IMR-90 (cell line): ENCODE data around the gene ABCA8. TPM values are rescaled to one million over a fixed set of nuclear protein-coding genes. Genes with fewer than 3 reads are reported as not detected.
A peak's percentile ranks its signal among the peaks of the same experiment; 100 is the strongest.
"Not testable (repeated sequence)": the region's sequence is repeated elsewhere in the genome, so short reads cannot be mapped to it uniquely, and the experiment has no call there.

Experiments used
- ATAC-seq: fragments of 200-7000 bp; cut with Tn5 transposase; 2 replicates; pipeline ENCODE4 v1.9.1; 2020; ENCODE audit warnings: low read depth, mild to moderate bottlenecking, moderate library complexity
- Bru-seq: library from RNA; stranded (reverse); fragments of 400-500 nt; gene quantifications from one replicate; lab custom pipeline; 2021; lab: Mats Ljungman, UMichigan
- BruChase-seq, 2 experiments: library from RNA; stranded (reverse); fragments of 400-500 nt; gene quantifications; one replicate each; lab custom pipeline; 2021; lab: Mats Ljungman, UMichigan
- BruUV-seq: library from RNA; stranded (reverse); fragments of 400-500 nt; replicated peaks from 2 replicates; lab custom pipeline; 2021; lab: Mats Ljungman, UMichigan
- CTCF ChIA-PET: fragments of 300-600 bp; formaldehyde crosslinking; extraction: SDS; loops from one replicate; lab custom pipeline; 2021; ENCODE audit warnings: antibody characterized with exemption; lab: Yijun Ruan, JAX
- POLR2A ChIA-PET: fragments of 300-600 bp; sonication (Branson Sonifier 250); formaldehyde crosslinking; loops from one replicate; lab custom pipeline; 2022; ENCODE audit warnings: antibody characterized with exemption; ENCODE audit not compliant: unreplicated experiment; lab: Charles Lee
- DNase-seq: peaks from one replicate; pipeline ENCODE4 v3.0.0; 2013
- H2AFZ ChIP-seq: replicated peaks from 2 replicates; pipeline ENCODE3; 2013; ENCODE audit warnings: low read length, mild to moderate bottlenecking; ENCODE audit not compliant: poor library complexity
- H2AK5ac ChIP-seq: 2 replicates; pipeline ENCODE4 v1.6.1; 2013; ENCODE audit warnings: low read depth, low read length, inconsistent platforms
- H2AK9ac ChIP-seq: replicated peaks from 2 replicates; pipeline ENCODE3; 2013; ENCODE audit warnings: mild to moderate bottlenecking, low read depth, low read length, moderate library complexity; ENCODE audit not compliant: poor library complexity
- H2BK120ac ChIP-seq: 2 replicates; pipeline ENCODE4 v1.6.1; 2013; ENCODE audit warnings: low read depth, low read length, inconsistent platforms
- H2BK15ac ChIP-seq: 3 replicates; pipeline ENCODE4 v1.6.1; 2013; ENCODE audit warnings: low read depth, low read length, inconsistent platforms
- H2BK20ac ChIP-seq: 2 replicates; pipeline ENCODE4 v1.6.1; 2013; ENCODE audit warnings: low read depth, mild to moderate bottlenecking, inconsistent platforms, low read length, moderate library complexity
- H2BK5ac ChIP-seq: 2 replicates; pipeline ENCODE4 v1.6.1; 2013; ENCODE audit warnings: mild to moderate bottlenecking, low read depth, low read length, inconsistent platforms; ENCODE audit not compliant: poor library complexity, severe bottlenecking
- H3K14ac ChIP-seq: replicated peaks from 2 replicates; pipeline ENCODE4 v1.6.1; 2013; ENCODE audit warnings: low read depth, low read length, inconsistent platforms
- H3K18ac ChIP-seq: 2 replicates; pipeline ENCODE4 v1.6.1; 2013; ENCODE audit warnings: low read depth, low read length, control low read depth
- H3K23ac ChIP-seq: 2 replicates; pipeline ENCODE4 v1.6.1; 2013; ENCODE audit warnings: low read depth, low read length, inconsistent platforms
- H3K27ac ChIP-seq: 2 replicates; pipeline ENCODE4 v1.5.1; 2013; ENCODE audit warnings: mild to moderate bottlenecking, control low read depth, low read length; ENCODE audit not compliant: insufficient read depth
- H3K27me3 ChIP-seq: 2 replicates; pipeline ENCODE4 v1.6.1; 2013; ENCODE audit warnings: low read length; ENCODE audit not compliant: control insufficient read depth, insufficient read depth
- H3K36me3 ChIP-seq: 2 replicates; pipeline ENCODE4 v1.6.1; 2013; ENCODE audit warnings: low read length, mixed read lengths; ENCODE audit not compliant: control insufficient read depth, insufficient read depth
- H3K4ac ChIP-seq: 2 replicates; pipeline ENCODE4 v1.6.1; 2013; ENCODE audit warnings: low read depth, low read length, inconsistent platforms
- H3K4me1 ChIP-seq: 2 replicates; pipeline ENCODE4 v1.6.1; 2013; ENCODE audit warnings: low read length, mixed read lengths; ENCODE audit not compliant: control insufficient read depth, insufficient read depth
- H3K4me2 ChIP-seq: 2 replicates; pipeline ENCODE4 v1.6.1; 2013; ENCODE audit warnings: low read depth, mild to moderate bottlenecking, control low read depth, low read length, moderate library complexity
- H3K4me3 ChIP-seq: 2 replicates; pipeline ENCODE4 v1.5.1; 2013; ENCODE audit warnings: low read depth, mild to moderate bottlenecking, control low read depth, low read length, moderate library complexity; ENCODE audit not compliant: insufficient read depth
- H3K56ac ChIP-seq: 2 replicates; pipeline ENCODE4 v1.6.1; 2013; ENCODE audit warnings: low read length, inconsistent platforms; ENCODE audit not compliant: insufficient read depth; ENCODE audit errors: extremely low read depth
- H3K79me1 ChIP-seq, 2 experiments: 2 replicates each; pipeline ENCODE4 v1.6.1; 2013; ENCODE audit warnings: low read length in 2 of 2, inconsistent platforms in 1 of 2, low read depth in 1 of 2
- H3K9ac ChIP-seq: 2 replicates; pipeline ENCODE4 v1.6.1; 2013; ENCODE audit warnings: low read depth, low read length, control low read depth
- H3K9me1 ChIP-seq: 2 replicates; pipeline ENCODE4 v1.6.1; 2013; ENCODE audit warnings: low read length, inconsistent platforms; ENCODE audit not compliant: insufficient read depth
- H3K9me3 ChIP-seq: 2 replicates; pipeline ENCODE4 v1.6.1; 2013; ENCODE audit warnings: low read length; ENCODE audit not compliant: control insufficient read depth, insufficient read depth
- H4K20me1 ChIP-seq: 2 replicates; pipeline ENCODE4 v1.6.1; 2013; ENCODE audit warnings: low read length, inconsistent platforms; ENCODE audit not compliant: insufficient read depth
- H4K5ac ChIP-seq: 2 replicates; pipeline ENCODE4 v1.6.1; 2013; ENCODE audit warnings: mild to moderate bottlenecking, low read depth, low read length, control low read depth
- H4K8ac ChIP-seq, 2 experiments: 2 replicates each; pipeline ENCODE4 v1.6.1; 2013; ENCODE audit warnings: low read depth in 2 of 2, low read length in 2 of 2, control low read depth in 1 of 2, inconsistent platforms in 1 of 2
- H4K91ac ChIP-seq: 2 replicates; pipeline ENCODE4 v1.6.1; 2013; ENCODE audit warnings: low read depth, low read length, inconsistent platforms; ENCODE audit not compliant: insufficient read depth
- RAD21 ChIP-seq: IDR thresholded peaks from 2 replicates; pipeline ENCODE4 v1.6.1; 2012; ENCODE audit warnings: low read length, improper control_type of control experiment
- WGBS, 2 experiments: methylation state at CpG; one replicate each; pipeline versions ENCODE4 v1.1.5 to v1.1.7; 2013; ENCODE audit warnings: missing lambda C conversion rate in 2 of 2; ENCODE audit not compliant: insufficient read length in 1 of 2; ENCODE audit errors: extremely low coverage in 2 of 2; 5-methylcytosine and 5-hydroxymethylcytosine counted together
- dilution Hi-C: fragments of 300-500 bp; cut with HindIII; formaldehyde crosslinking; loops from one replicate; pipeline ENCODE4 v1.14.3; 2018; ENCODE audit warnings: low sequenced_read_pairs; ENCODE audit not compliant: unreplicated experiment
- in situ Hi-C: fragments of 300-500 bp; cut with MboI; formaldehyde crosslinking; loops from 3 replicates; pipeline ENCODE4 v1.14.3; 2019; ENCODE audit warnings: low sequenced_read_pairs, inconsistent platforms, mixed read lengths
- intact Hi-C: fragments of 100-400 bp; cut with micrococcal nuclease; formaldehyde crosslinking; loops from 2 replicates; pipeline ENCODE4 v1.10.0; 2022
- long read RNA-seq: library from polyadenylated mRNA; unstranded; transcript quantifications from one replicate; pipeline ENCODE4 v2.0.0, GENCODE V29; 2021; ENCODE audit not compliant: unreplicated experiment
- polyA plus RNA-seq, 3 experiments: library from polyadenylated mRNA; depleted of rRNA; stranded (reverse); fragments of >200 nt; gene quantifications; 2 replicates each; pipeline ENCODE4 v1.2.3, GENCODE V29; 2012; ENCODE audit warnings: low replicate concordance in 1 of 3
- total RNA-seq: library from RNA; depleted of rRNA; stranded (reverse); fragments of >200 nt; gene quantifications from 2 replicates; pipeline ENCODE4 v1.2.3, GENCODE V29; 2012; rRNA removed

ABCA8 gene
- total RNA-seq = 1.8 and 2.8 TPM in 2 replicates
- 1.7 and 1.8 TPM in 2 replicates for polyA plus RNA-seq (2012; rRNA removed)
- polyA plus RNA-seq (2012; cell fraction: cytosol; rRNA removed) = 0.23 and 0.35 TPM in 2 replicates
- 1.9 and 7.8 TPM in 2 replicates for polyA plus RNA-seq (2012; cell fraction: nucleus; rRNA removed; ENCODE audit: low replicate concordance)
- Bru-seq, nascent RNA = percentile 49 among the genes with signal in this experiment
- percentile 52 among the genes with signal in this experiment for BruChase-seq, experiment 1, labeled RNA remaining after a 6-hour chase
- BruChase-seq, experiment 2, labeled RNA remaining after a 2-hour chase = percentile 48 among the genes with signal in this experiment
- long read RNA-seq, full-length matches to known transcripts = 2 of 7 reads
- long read RNA-seq, partial matches to known transcripts = 4 of 7 reads
- long read RNA-seq, other reads (novel, unspliced or antisense) = 1 of 7 reads

- no peak within 1 kb of the TSS for H2BK20ac ChIP-seq
- ChIA-PET CTCF (interaction anchor here (0.7 kb wide), 1 partner anchor 183 kb away, joined by 3 read pairs; no protein-coding TSS in a partner anchor), POLR2A (no interaction called here)
- no peaks in the 10 kb centered on the region for H3K27me3 ChIP-seq
- in situ Hi-C loops = no loop called here
- peak within 1 kb of the TSS; percentile 94 for H4K5ac ChIP-seq
- H2BK120ac ChIP-seq = no peak within 1 kb of the TSS
- no peaks in the 10 kb centered on the region; the same call in 1 of the 2 replicates for H3K4me1 ChIP-seq
- H4K8ac ChIP-seq = peak within 1 kb of the TSS; percentile 9 to 35; a peak in 2 of 4 replicates
- no peak within 1 kb of the TSS for H2AFZ ChIP-seq
- peak; percentile 58 for DNase-seq
- ATAC-seq = peak; percentile 73
- H2BK5ac ChIP-seq = peak within 1 kb of the TSS; percentile 39
- peak within 1 kb of the TSS; percentile 78 for H3K9ac ChIP-seq
- peak within 1 kb of the TSS; percentile 95 for H3K18ac ChIP-seq
- no peak for TF ChIP-seq RAD21
- H2AK5ac ChIP-seq = no peak within 1 kb of the TSS
- H3K9me3 ChIP-seq = no peaks in the 10 kb centered on the region
- peak within 1 kb of the TSS; percentile 13; the same call in 1 of the 2 replicates for H4K91ac ChIP-seq
- H3K27ac ChIP-seq = peak within 1 kb of the TSS; percentile 85; the same call in 1 of the 2 replicates
- H3K56ac ChIP-seq = no peak within 1 kb of the TSS
- dilution Hi-C loops = no loop called here
- H2AK9ac ChIP-seq = no peak within 1 kb of the TSS
- no peaks in the 10 kb centered on the region for H4K20me1 ChIP-seq
- H3K36me3 ChIP-seq = no peaks in the 10 kb centered on the region
- H2BK15ac ChIP-seq = no peak within 1 kb of the TSS
- intact Hi-C loops = no loop called here
- peak within 1 kb of the TSS; percentile 94 for H3K4me2 ChIP-seq
- BruUV-seq = no TSS peak
- no peaks in the 10 kb centered on the region for H3K9me1 ChIP-seq
- no CpG with 5 or more reads among the region's 4 CpGs for WGBS, 2 experiments
- no peaks in the 10 kb centered on the region for H3K79me1 ChIP-seq
- H3K14ac ChIP-seq = no peak within 1 kb of the TSS
- H3K23ac ChIP-seq = no peak within 1 kb of the TSS
- peak within 1 kb of the TSS; percentile 46; the same call in 1 of the 2 replicates for H3K4me3 ChIP-seq
- no peak within 1 kb of the TSS for H3K4ac ChIP-seq
These were observed at the start of gene ABCA8 for GRCh38 chr17:68955181-68955841. Gene ABCA8, minus strand, starts transcription at chr17:68955392. Its CDS starts 13,358 bp downstream, at chr17:68942034.

- H3K4me1 ChIP-seq, H3K27me3 ChIP-seq, H3K27ac ChIP-seq, H3K14ac ChIP-seq, ATAC-seq, H2BK20ac ChIP-seq, H2AFZ ChIP-seq, H3K4me2 ChIP-seq, H4K8ac ChIP-seq, intact Hi-C loops, H2AK5ac ChIP-seq, H3K4me3 ChIP-seq, H2BK5ac ChIP-seq, H3K4ac ChIP-seq, H3K56ac ChIP-seq, H4K91ac ChIP-seq, CTCF ChIA-PET, H3K18ac ChIP-seq, BruUV-seq, H4K5ac ChIP-seq, H2BK15ac ChIP-seq, in situ Hi-C loops, H3K79me1 ChIP-seq, POLR2A ChIA-PET, DNase-seq, H3K9me1 ChIP-seq, H2BK120ac ChIP-seq, H3K36me3 ChIP-seq, H3K23ac ChIP-seq, H4K20me1 ChIP-seq, dilution Hi-C loops, H3K9me3 ChIP-seq, H2AK9ac ChIP-seq, H3K9ac ChIP-seq: not testable (repeated sequence)
- WGBS, 2 experiments = 100% methylated on average over 3 of the region's 27 CpGs; no CpG with 5 or more reads in 1 of the 2 experiments
These were observed 49.6 kb upstream of the ABCA8 start for GRCh38 chr17:69004759-69005158.
